Lower leg skin (tissue), 4 donors: ENCODE data around the gene SPSB1. TPM values are rescaled to one million over a fixed set of nuclear protein-coding genes. Genes with fewer than 3 reads are reported as not detected.

Experiments used
- DNase-seq, 2 donors: peaks; one replicate each; pipeline ENCODE4 v3.0.0-alpha.2; 2019; ENCODE audit warnings: low spot score in 2 of 2
- H3K4me3 ChIP-seq: fragments of 200-600 bp; sonication (generic); 2 replicates; pipeline ENCODE4 v1.5.1; 2017; ENCODE audit warnings: mild to moderate bottlenecking, low read depth; ENCODE audit not compliant: poor library complexity, severe bottlenecking
- POLR2A ChIP-seq, 2 donors: fragments of 450-650 bp; IDR thresholded peaks; one replicate each; pipeline ENCODE4 v1.6.1; 2016 to 2017; ENCODE audit warnings: antibody characterized with exemption in 2 of 2, mild to moderate bottlenecking in 1 of 2, moderate library complexity in 1 of 2
- WGBS, 2 donors: methylation state at CpG; one replicate each; pipeline ENCODE4 v1.1.5; 2018; 5-methylcytosine and 5-hydroxymethylcytosine counted together
- intact Hi-C: fragments of 100-400 bp; cut with DNase I; formaldehyde crosslinking; loops from one replicate; pipeline ENCODE4 v1.15.0; 2023; ENCODE audit warnings: low total_unique reads
- total RNA-seq, 4 donors: library from RNA; depleted of rRNA; stranded (reverse); fragments of >200 nt; gene quantifications; one replicate each; pipeline ENCODE4 v1.1.0, GENCODE V29; 2016
- TF ChIP-seq, protein P1 (sequence below), 3 donors: fragments of 450-650 bp; IDR thresholded peaks; one replicate each; pipeline ENCODE4 v1.5.1; 2016; ENCODE audit warnings: antibody characterized with exemption in 3 of 3, mild to moderate bottlenecking in 3 of 3, moderate library complexity in 2 of 3

Gene SPSB1
- total RNA-seq, 4 donors from 2014 or later: 25.3 to 75.5 (median 45.3) TPM

DNA sequence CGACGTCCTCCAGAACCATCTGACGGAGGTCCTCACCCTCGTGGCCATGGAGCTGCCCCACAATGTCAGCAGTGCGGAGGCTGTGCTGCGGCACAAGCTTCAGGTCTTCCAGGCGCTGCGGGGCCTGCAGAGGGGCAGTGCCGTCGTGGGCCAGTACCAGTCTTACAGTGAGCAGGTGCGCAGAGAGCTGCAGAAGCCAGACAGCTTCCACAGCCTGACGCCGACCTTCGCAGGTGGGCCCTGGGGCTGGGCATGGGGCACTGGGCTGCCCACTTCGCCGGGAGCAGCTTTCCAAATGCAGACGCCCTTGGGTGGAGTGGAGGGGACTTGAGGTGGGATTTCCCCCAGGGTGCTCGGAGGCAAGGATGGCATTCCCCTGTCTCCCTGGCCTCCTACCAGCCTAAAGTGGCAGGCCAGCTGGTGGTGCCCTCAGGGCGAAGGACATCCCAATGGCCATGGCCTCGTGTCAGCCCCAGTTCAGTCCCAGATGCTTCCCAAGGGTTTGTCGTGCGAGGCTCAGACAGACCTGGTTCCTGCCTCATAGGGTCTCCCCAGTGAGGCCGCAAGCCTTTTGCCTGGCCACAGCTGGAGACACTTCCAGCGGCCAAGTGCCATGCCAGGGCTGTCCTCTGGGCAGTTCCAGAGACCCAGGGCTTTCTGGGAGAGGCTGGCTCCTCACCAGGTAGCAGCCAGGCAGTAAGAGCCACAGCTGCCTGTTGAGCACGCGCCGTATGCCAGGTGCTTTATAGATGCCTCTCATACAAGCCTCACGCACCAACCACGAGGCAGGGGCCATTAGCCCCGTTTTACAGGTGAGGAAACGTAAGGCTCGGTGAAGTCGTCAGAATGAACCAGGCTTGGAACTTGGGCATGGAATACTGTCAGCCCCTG is 30.4 kb upstream of the SPSB1 start:
- no peak for DNase-seq
- WGBS, 2 donors: 87 to 91% methylated on average over 29 to 33 of the region's 33 CpGs
- no peak overlapping the region for H3K4me3 ChIP-seq
- intact Hi-C loops: no loop called here
- TF ChIP-seq, protein P1, sequence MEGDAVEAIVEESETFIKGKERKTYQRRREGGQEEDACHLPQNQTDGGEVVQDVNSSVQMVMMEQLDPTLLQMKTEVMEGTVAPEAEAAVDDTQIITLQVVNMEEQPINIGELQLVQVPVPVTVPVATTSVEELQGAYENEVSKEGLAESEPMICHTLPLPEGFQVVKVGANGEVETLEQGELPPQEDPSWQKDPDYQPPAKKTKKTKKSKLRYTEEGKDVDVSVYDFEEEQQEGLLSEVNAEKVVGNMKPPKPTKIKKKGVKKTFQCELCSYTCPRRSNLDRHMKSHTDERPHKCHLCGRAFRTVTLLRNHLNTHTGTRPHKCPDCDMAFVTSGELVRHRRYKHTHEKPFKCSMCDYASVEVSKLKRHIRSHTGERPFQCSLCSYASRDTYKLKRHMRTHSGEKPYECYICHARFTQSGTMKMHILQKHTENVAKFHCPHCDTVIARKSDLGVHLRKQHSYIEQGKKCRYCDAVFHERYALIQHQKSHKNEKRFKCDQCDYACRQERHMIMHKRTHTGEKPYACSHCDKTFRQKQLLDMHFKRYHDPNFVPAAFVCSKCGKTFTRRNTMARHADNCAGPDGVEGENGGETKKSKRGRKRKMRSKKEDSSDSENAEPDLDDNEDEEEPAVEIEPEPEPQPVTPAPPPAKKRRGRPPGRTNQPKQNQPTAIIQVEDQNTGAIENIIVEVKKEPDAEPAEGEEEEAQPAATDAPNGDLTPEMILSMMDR (IDR thresholded peaks at IDR 0.05): no peak
- no peak for TF ChIP-seq POLR2A (IDR thresholded peaks at IDR 0.05)

DNA sequence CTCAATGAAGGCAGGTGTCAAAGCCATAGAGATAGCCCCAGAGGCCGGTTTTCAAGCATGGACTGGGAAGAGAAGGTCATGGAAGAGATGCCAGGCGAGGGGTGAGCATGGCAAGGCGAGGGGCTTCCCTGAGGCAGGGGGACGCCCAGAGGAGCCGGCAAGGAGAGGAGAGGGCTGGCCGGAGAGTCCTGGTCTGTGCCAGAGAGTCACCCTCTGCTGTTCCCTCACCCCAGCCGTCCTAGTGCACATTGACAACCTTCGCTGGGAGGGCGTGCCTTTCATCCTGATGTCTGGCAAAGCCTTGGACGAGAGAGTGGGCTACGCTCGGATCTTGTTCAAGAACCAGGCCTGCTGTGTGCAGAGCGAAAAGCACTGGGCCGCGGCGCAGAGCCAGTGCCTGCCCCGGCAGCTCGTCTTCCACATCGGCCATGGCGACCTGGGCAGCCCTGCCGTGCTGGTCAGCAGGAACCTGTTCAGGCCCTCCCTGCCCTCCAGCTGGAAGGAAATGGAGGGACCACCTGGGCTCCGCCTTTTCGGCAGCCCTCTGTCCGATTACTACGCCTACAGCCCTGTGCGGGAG is 29.3 kb upstream of the SPSB1 start:
- DNase-seq: no peak
- 92 to 94% methylated on average over 21 to 26 of the region's 26 CpGs for WGBS, 2 donors
- intact Hi-C loops: no loop called here
- no peak overlapping the region for H3K4me3 ChIP-seq
- TF ChIP-seq, protein P1 (IDR thresholded peaks at IDR 0.05): no peak
- TF ChIP-seq POLR2A (IDR thresholded peaks at IDR 0.05): no peak

DNA sequence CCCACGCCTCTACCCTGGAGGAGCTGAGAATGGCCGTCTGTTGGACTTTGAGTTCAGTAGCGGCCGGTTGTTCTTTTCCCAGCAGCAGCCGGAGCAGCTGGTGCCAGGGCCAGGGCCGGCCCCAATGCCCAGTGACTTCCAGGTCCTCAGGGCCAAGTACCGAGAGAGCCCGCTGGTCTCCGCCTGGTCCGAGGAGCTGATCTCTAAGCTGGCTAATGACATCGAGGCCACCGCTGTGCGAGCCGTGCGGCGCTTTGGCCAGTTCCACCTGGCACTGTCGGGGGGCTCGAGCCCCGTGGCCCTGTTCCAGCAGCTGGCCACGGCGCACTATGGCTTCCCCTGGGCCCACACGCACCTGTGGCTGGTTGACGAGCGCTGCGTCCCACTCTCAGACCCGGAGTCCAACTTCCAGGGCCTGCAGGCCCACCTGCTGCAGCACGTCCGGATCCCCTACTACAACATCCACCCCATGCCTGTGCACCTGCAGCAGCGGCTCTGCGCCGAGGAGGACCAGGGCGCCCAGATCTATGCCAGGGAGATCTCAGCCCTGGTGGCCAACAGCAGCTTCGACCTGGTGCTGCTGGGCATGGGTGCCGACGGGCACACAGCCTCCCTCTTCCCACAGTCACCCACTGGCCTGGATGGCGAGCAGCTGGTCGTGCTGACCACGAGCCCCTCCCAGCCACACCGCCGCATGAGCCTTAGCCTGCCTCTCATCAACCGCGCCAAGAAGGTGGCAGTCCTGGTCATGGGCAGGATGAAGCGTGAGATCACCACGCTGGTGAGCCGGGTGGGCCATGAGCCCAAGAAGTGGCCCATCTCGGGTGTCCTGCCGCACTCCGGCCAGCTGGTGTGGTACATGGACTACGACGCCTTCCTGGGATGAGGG is 28.5 kb upstream of the SPSB1 start:
- intact Hi-C loops: no loop called here
- 93 to 96% methylated on average over 24 to 48 of the region's 50 CpGs for WGBS, 2 donors
- H3K4me3 ChIP-seq: no peak overlapping the region
- TF ChIP-seq POLR2A (IDR thresholded peaks at IDR 0.05): no peak
- TF ChIP-seq, protein P1 (IDR thresholded peaks at IDR 0.05): no peak
- no peak for DNase-seq

DNA sequence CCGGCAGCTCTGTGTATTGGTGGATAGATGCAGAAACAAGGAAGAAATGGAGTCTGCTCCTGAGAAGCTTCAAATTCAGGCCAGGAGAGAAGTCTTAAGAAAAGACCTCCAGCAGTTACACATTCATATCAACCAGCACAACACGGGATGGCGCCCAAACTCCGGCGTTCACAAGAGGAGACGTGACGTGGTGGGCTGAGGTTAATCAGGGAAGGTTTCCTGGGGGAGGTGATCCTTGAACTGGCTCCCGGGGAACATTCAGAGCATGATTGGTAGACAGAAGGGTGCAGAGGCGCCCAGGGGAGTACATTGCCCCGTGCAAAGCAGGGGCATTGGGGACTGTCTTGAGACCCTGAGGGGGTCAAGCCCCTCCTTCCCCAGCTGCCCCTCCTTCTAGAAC is 27.7 kb upstream of the SPSB1 start:
- intact Hi-C loops: no loop called here
- TF ChIP-seq POLR2A (IDR thresholded peaks at IDR 0.05): no peak
- TF ChIP-seq, protein P1 (IDR thresholded peaks at IDR 0.05): no peak
- H3K4me3 ChIP-seq: no peak overlapping the region
- DNase-seq: no peak
- 91 to 92% methylated on average over 10 of the region's 10 CpGs for WGBS, 2 donors

DNA sequence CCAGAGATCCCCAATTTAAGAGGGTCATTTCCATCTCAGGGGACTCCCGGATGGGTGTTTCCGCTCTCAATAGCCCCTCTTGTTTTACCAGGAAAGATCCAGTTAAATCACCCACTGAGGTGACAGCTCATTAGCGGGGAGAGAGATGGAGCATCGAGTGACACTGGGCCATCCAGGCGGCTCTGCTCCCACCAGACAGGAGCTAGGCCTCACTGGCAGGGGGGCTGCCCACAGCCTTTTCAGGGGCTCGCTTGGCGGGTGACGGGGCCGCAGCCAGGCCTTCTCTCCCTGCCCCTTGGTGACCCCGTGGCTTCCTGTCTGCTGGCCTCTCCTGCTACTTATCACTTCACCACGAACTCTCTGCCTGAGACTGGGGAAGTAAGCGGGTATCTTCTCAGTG is 26.7 kb upstream of the SPSB1 start:
- intact Hi-C loops: no loop called here
- no peak overlapping the region for H3K4me3 ChIP-seq
- no peak for DNase-seq
- WGBS, 2 donors: 87 to 91% methylated on average over 12 of the region's 12 CpGs
- TF ChIP-seq, protein P1 (IDR thresholded peaks at IDR 0.05): no peak
- TF ChIP-seq POLR2A (IDR thresholded peaks at IDR 0.05): no peak
